ENCODE results near the gene SH3BGRL2.
"Not testable (repeated sequence)": the region's sequence is repeated elsewhere in the genome, so short reads cannot be mapped to it uniquely, and the experiment has no call there.

SH3BGRL2 gene

DNA sequence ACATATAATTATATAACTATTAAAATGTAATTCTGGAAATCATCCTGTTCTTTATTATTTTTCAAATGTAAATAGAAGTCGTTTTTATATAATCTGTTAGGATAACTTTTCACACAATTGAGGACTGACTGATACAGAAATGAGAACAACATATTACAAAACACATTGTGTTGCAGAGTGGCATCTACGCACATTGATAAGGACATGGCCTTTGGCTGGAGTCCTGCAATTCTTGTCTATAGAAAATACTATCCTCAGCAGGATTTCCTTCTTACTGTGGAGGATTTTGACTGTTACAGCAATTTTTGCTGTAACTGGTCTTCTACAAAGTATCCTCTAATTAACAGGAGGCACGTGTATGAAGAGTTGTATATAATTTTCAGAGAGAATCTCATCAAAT, 19.8 kb downstream of the SH3BGRL2 start:
- FAIRE-seq: no peak

DNA sequence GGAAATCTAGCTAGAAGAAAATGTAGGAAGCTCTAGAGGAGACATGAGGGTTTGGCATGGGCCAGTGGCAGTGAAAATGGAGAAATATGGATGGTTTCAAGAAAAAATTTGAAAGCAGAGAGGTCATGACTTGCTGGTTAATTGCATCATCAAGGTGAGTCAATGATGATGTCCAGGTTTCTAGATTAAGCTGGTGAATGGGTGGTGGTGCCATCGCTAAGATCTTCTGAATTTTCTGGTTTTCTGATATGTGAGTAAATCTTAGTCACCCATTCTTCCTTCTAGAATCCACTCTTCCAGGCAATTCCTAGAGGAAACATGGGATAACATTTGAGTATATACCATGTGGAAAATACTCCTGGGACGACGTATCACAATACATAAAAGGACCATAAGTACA, 25.0 kb downstream of the SH3BGRL2 start:
- FAIRE-seq: no peak

DNA sequence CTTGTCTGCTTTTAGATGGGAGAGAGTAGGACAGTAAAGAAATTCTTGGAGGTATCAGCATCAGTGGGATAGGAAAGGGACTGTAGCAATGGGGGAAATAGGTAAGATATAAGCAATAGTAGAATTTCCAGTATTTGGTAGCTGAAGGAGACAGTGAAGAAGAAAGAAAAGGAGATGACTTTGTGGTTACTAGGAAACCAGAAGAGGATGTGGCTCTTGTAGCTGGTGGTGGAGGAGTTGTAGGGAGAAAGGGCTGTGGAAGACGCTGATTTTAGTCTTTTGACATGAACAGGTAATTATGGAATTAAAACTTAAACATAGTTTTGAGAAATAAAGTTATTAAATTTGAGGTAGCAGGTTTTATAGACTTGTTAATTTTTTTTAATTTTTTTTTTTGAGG, 26.1 kb downstream of the SH3BGRL2 start:
- FAIRE-seq: no peak

DNA sequence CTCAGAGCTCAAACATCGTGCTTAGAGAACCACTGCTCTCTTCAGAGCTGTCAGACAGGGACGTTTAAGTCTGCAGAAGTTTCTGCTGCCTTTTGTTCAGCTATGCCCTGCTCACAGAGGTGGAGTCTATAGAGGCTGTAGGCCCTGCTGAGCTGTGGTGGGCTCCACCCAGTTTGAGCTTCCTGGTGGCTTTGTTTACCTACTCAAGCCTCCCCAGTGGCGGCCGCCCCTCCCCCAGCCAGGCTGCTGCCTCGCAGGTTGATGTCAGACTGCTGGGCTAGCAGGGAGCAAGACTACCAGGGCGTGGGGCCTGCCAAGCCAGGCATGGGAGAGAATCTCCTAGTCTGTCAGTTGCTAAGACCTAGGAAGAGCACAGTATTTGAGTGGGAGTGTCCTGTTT, 32.5 kb downstream of the SH3BGRL2 start:
- not testable (repeated sequence) for FAIRE-seq

DNA sequence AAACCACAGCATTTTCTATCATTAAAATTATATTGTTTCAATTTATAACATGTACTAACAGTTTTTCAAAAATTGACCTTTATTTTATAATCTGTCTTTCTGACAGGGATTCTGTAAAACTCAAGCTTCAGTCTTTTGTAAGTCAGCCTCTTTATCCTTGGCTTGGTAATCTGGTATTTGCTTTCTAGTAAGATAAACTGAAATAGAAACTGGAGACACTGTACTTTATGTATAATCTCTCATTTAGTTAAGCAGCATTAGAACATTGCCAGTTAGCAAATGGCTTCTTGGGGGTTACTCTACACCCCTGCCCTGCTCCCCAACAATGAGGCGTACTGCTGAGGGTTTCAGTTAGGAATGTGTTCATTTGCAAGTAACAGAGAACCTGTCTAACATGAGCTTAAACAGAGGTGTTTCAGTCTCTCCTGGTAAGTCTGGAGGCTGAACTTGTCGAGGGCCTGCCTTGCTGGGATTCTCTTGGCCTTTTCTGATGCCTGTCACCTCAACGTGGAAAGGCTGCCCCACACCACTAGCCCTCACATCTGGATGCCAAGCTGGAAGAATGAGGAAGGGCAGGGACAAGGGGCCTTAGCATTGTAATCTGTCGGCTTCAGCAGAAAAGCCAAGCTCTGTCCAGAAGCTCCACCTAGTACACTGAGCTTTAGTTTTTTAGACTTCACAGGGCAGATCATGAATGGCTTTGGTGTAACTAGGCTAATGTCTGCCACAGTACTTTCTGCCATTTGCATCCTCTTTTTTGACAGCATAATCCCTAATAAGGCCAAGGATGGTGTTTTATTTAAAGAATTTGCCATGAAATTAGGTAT, 34.8 kb downstream of the SH3BGRL2 start:
- FAIRE-seq: peak; percentile 24

DNA sequence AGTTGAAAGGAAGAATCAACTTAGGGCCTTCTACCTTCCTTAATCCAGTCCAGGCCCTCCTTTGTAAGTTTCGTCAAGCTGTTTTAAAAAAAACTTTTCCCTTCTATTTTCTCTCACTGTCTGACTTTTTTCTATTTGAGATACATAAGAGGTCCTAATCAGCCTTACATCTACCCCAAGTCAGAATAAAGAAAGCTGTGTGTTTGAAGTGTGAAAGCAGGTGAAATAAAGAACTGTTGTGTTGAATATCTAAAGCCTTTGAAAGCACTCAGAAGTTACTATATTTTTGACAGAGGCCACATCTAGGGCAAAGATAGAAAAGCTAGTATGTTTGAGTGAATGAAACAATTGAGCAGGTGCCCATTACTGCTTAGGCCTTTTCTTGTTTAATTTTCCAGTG, 35.5 kb downstream of the SH3BGRL2 start:
- FAIRE-seq: no peak

DNA sequence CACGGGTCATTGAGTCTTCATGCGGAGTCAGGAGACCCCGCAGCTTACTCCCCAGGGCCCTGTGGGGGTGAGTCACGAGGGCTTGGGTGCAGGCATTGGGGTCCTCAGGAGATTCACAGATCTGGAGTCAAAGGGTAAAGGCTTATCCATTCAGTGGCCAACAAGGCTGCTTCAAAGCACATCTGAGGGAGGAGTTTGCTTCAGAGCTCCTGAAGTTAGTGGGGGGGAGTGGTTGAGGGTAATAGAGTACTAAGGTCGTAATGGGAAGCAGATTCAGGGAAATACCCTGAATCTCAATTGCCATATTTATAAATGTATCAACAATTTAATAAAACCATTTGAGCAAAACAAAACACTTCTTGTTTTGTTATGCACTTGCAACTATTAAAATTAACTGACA, 37.3 kb downstream of the SH3BGRL2 start:
- FAIRE-seq: no peak

DNA sequence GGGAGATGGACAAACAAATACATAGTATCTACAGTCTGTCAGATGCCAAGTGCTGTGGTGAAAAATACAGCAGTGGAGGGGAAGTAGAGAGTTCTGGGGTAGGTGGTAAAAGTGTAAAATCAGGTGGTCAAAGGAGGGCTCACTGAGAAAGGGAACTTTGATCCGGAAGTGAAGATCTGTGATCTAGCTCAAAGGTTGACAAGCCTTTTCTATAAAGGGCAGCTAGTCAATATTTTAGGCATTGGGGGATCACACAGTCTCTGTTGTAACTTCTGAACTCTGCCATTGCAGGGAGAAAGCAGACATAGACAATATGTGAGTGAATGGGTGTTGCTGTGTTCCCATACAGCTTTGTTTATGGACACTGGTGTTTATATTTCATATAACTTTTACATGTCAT, 38.6 kb downstream of the SH3BGRL2 start:
- no peak for FAIRE-seq

DNA sequence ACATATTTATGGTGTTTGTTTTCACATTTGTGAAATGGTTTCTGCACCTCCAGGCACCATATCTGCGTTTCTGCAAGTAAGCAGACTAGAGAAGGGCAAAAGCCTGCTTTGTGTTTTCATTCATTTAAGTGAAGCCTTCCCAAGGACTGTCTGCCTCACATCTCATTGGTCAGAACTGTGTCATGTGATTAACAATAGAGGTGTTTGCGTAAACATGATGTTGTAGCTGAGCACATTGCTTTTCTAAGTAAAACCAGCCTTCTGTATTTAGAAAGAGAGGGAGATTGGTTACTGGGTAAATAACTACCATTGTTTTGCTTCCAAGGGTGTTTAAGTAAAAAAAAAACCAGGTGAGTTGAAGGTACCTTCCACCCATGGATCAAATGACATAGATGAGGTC, 39.7 kb downstream of the SH3BGRL2 start:
- no peak for FAIRE-seq

DNA sequence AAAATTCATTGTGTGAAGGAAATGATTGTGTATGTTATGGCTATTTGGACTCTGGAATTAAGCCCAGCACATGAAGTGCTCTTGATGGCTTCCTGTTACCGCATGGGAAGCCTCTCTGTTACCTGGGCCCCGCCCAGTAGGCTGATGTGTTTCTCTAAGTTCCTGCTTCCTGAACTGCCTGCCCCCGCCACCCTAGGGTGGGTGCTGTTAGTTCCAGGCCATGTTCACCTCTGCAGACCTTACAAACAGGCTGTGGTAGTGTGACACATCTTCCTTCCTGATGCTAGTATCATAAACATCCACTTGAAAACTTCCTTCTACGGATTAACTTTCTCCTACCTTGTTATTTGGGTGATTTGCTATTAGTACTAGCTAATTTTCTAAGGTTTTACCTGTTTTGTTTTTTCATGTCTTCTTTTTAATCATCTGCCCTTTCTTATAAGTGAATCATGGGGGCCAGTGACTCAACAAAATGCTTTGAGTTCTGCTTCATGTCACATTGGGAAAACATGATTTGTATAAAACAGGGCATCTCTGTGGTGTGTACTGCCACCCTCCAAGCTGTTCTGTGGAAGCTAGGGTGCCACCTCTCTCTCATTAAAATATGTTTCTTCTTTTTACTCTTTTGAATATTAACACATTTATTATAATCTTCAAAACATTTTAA, 40.6 kb downstream of the SH3BGRL2 start:
- peak; percentile 76 for FAIRE-seq

DNA sequence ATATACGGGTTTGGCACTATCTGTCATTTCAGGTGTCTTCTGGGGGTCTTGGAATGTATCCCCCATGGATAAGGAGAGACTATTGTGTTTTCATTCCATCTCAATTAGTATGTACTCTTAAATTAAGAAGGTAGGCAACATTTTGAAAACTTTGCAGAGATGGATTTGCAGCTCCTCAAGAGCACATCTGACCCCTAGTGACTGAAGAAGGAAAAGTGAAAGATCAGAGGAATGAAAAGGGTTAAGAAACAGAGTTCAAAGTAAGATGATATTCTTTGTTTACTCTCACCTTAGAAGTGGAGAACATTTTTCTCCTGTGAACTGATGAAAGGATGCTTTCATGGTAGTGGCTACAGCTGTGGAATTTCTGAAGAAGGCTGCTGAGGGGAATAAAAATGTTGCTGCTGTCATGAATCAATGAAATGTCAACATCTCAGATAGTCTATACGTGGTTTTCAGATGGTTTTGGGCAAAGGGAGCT, 41.5 kb downstream of the SH3BGRL2 start:
- no peak for FAIRE-seq

DNA sequence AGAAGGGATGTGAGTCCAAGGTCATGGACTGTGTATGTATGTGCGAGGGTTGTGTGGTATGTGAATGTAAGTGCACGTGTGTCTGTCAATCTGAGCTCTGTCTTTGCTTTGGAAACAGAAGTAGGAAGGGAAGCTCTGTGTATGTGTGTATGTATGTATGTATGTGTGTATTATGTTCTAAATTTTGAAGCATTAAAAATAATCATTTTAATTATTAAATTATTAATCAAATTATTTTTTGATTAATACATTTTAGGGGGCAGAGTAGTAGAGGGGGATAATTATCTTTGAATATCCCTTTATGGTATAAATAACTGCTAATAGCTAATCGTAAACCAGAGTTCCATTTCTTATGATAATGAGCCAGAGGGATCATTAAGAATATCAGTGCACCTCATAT, 42.8 kb downstream of the SH3BGRL2 start:
- FAIRE-seq: no peak

DNA sequence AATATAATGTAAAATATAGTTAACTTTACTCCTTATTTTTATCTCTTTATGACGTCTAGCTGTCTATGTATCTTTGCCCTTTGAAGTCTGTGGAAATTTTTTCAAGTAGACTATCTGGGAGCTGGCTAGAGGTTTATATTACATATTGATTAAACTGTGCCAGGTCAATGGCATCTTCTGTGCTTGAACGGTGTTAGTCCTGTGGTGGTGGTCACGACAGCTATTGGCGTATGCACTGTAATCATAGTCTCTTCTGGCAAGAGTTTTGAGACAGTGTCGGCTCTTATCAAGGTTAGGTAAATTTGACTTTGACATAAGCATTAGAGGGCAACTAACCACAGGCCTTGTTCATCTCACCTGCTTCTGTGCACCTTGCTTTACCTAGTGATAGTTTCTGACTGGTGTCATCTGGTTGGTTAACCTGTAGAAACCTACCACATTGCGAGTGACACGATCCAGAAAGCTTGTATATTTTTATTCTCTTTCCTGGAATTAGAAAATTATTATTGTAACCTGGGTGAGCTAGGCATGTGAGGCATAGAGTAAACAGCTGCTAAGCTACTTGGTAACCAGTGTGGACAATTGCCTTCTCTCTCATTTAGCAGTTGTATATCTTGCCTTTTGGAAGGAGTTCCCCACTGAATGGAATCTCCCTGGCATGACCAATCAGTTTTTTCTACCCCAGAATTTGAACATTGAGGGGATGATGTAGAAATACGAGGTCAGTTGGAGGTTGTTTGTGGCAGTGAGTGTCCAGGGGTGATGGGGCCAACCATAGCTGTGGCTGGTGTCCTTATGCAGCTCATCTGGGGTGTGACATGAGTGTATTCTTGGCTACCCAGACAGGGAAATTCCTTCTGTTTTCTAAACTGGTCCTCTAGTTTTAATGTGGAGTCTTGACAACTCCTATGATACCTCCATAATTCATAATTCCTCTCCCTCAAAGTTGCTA, 45.9 kb downstream of the SH3BGRL2 start:
- peak; percentile 65 for FAIRE-seq

DNA sequence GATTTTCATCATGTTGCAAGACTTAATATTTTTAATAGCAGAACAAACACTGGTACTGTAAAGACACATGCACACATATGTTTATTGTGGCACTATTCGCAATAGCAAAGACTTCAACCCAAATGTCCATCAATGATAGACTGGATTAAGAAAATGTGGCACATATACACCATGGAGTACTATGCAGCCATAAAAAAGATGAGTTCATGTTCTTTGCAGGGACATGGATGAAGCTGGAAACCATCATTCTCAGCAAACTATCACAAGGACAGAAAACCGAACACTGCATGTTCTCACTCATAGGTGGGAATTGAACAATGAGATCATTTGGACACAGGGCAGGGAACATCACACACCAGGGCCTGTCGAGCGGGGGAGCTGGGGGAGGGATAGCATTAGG, 51.6 kb downstream of the SH3BGRL2 start:
- FAIRE-seq: not testable (repeated sequence)

DNA sequence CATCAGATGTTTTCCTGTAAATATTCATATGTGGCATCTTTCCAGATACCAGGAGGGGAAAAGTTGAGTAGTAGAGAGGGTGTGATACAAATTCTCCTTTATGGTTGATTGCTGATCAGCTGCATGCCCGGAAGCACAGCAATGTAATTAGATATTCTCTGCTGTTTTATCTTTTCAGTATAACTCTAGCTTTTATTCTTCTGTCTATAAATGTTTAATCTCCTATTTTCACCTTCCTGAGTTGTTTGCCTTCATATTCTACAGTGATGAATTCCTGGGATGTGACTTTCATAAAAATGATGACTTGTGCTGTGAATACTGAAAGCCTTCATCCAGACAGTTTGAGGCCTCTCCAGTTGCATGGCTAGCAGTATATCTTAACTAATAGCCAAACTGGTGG, 53.7 kb downstream of the SH3BGRL2 start:
- peak; percentile 13 for FAIRE-seq

DNA sequence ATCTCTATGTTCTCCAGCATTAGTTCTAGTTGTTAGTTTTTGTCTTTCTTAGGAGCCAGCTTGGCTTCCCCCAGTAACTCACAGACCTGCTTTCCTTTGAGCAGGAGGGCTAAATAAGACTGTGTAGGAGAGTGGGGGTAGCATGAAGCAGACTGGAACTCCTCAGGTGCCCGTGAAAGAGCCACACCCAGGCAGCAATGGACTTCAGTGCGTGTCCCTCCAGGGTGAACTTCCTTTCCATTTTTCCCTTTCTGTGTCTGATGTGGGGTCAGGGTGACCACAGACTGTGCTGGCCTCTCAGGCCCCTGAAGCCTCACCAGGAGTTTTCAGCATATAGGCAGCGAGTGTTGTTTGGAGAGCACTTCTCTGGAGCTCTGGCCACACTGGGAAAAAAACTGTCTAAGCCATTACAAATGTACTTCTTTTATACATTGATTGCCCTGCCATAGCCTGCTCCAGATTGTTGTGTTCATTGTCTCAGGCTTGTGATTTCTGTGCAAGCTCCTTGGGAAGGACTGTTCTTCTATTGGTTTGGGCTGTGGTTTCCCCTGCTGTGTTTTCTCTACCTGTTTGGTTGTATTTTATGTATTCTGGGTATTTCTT, 55.7 kb downstream of the SH3BGRL2 start:
- FAIRE-seq: no peak

DNA sequence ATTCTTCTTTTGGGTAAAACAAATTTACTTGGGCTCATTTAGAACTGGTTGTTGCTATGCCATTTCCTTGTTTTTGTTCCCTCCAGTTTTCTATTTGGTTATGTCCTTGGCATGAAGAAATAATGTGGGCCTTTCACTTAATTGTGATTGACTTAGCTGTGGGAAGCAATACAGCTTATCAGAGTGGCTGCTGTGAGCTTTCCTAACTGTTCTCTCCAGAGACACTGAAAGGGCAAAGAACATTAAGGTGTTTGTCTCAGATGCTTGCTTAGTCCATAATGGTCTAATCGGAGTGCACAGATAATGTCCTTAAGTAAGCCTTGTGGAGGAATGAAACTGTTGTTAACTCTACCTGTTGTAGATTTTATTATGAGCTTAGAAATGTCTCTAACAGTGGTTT, 56.6 kb downstream of the SH3BGRL2 start:
- FAIRE-seq: no peak

DNA sequence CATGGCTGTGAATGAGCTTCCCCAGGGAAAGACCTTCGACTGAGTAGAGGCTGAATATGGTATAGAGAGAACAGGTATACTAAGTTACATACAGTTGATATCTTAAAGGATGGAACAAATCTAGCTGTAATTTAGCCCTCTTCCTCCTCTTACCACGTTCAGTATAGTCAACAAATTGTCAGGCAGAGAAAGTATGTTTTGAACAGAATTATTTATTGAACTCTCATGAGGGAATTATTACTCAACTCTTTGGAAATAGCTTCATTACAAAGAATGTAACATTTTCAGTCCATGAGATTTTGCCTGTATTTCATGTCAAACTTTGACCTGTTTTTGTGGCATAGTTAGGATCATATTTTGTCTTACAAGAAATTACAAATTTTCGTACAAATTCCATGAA, 63.0 kb downstream of the SH3BGRL2 start:
- no peak for FAIRE-seq

DNA sequence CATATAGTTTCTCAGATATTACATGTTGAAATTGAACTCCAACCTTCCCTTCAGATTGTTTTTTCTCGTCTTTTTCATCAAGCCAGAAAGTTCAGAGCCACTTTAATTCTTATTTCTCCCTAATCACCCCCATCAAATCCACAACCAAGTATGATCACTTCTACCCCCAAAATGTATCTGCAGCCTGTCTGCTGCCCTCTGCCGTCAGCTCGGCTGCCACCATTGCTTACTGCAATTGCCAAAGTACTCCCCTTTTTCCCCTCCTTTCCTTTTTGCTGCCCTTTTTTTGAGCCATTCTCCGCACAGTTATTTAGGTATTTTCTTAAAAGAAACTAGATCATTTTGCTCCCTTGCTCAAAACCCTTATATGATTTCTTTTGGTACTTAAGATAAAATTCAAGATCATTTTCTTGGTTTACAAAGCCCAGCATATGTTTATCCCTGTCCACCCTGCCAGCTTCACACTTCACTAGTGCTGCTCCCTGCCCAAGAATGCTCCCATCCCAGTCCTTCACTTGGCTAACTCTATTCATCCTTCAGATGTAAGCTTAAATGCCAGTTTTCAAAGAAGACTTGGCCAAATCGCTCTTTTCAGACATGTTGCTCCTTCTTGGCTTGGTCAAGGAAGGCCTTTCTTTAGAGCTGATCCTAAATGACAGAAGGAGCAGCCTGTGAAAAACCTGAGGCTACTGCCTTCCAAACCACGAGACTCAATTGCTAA, 63.7 kb downstream of the SH3BGRL2 start:
- no peak for FAIRE-seq

DNA sequence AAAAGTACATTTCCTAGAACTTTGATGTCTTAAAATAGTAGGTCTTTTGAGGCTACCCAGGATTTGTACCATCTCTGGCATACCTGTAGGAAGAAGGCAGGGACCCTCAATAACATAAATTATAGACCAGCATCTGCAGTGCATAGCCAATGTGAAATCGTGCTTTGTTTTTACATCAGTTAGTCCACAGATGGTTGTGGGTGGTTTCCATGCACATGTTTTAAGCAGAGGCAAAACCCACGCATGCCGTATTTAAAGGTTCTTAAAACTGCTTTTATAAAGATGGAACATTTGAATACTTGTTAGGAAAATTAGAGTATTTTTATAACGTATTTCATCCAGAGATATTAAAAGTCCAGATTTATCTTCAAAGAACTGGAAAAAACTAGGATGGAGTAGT, 66.3 kb downstream of the SH3BGRL2 start:
- no peak for FAIRE-seq

DNA sequence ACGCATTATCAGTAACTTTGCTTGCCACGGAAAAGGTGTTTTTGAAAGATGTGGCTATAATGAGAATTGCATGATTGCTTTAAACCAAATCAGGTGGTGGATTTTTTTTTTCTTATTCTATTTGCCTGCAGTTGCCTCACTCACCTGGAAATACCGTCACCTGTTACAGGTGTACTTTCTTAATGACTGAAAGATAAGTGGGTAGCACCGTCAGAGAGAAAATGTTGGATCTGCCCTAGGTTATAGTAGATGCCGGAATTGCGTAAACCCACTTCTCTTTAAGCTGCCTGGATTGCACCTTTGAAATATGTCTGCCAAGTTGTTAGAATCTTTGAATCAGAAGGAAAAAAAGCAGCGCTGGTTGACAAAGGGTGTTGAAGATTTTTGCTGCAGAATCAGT, 68.5 kb downstream of the SH3BGRL2 start:
- no peak for FAIRE-seq

DNA sequence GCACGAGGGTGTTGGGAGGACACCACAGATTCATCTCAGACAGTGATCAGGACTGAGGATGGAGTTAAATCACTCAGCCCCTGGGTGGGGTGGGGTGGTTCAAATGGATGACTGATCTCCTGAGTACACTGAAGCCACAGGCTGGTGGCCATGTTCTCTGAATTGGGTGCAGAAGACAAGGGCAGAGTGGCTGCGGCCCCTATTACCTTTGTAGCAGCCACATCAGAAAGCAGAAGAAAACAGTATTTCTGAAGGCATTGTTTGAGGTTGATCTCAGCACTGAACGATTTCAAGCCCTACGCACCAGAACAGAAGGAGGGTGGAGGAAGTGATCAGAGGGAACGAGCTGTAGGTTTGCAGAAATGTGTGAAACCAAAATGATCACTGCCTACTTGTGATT, 71.6 kb downstream of the SH3BGRL2 start:
- no peak for FAIRE-seq
